ENCODE measurements around the gene GNPNAT1. TPM values are rescaled to one million over a fixed set of nuclear protein-coding genes. Genes with fewer than 3 reads are reported as not detected.

Gene GNPNAT1
- total and polyA plus RNA-seq, 5 donors, result 5.0 to 15.2 (median 8.0) TPM

DNA sequence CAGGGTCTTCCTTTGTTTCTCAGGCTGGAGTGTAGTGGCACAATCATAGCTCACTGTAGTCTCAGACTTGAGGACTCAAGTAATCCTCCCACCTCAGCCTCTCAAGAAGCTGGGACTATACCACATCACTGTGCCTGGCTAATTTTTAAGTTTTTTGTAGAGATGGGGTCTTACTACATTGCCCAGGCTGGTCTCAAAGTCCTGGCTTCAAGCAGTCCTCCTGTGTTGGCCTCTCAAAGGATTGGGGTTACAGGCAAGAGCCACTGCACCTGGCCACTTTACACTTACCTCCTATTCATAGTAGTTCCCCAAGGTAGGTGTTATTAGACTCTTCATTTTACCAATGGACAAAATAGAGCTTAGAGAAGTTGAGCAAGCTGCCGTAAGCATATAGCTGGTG lies 32.3 kb downstream of the GNPNAT1 start:
- no peak overlapping the region for H3K27ac ChIP-seq (ENCODE audit: low read length)
- ATAC-seq, result no peak
- no peaks in the 10 kb centered on the region for H3K9me3 ChIP-seq (ENCODE audit: control insufficient read depth, low read length)
- 97% methylated on average over 1 of the region's 1 CpG for WGBS
- H3K4me3 ChIP-seq (ENCODE audit: low read length), result no peak overlapping the region
- H3K4me1 ChIP-seq (ENCODE audit: control insufficient read depth, insufficient read depth, low read length), result no peaks in the 10 kb centered on the region
- intact Hi-C loops (cut with DNase I), result no loop called here
- no peaks in the 10 kb centered on the region for H3K27me3 ChIP-seq (ENCODE audit: control insufficient read depth, insufficient read depth)
- DNase-seq, result no peak

DNA sequence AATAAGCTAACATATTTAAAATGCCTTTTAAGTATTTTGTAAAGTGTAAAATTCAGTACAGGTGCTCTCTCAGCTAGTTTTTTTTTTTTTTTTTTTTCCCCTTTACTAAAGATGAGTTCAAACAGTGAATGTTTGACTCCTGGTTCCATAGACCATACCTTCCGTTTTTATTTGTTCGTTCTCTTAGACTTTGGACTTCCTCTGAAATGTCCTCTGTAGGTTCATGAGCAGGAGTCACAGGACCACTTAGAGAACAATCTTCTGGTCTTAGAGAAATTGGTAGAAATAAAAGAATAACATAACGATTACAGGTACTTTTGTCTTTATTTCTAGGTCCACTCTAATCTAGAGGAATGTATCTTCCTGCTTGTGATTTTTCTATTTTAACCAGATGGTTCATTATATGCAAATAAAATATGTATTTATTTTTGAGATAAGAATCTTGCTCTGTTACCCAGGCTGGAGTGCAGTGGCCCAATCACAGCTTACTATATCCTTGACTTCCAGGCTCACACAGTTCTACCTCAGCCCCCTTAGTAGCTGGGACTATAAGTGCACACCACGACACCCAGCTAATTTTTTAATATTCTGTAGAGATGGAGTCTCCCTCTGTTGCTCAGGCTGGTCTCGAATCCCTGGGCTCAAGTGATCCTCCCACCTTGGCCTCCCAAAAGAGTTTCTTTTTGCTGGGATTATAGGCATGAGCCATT lies 35.6 kb downstream of the GNPNAT1 start:
- ATAC-seq (no peak), DNase-seq (no peak)
- Histone ChIP-seq H3K27me3 (ENCODE audit: control insufficient read depth, insufficient read depth) (no peaks in the 10 kb centered on the region), H3K4me1 (ENCODE audit: control insufficient read depth, insufficient read depth, low read length) (no peaks in the 10 kb centered on the region), H3K9me3 (ENCODE audit: control insufficient read depth, low read length) (no peaks in the 10 kb centered on the region), H3K27ac (ENCODE audit: low read length) (no peak overlapping the region), H3K4me3 (ENCODE audit: low read length) (no peak overlapping the region)
- intact Hi-C loops (cut with DNase I), result no loop called here
- 94% methylated on average over 5 of the region's 5 CpGs for WGBS

DNA sequence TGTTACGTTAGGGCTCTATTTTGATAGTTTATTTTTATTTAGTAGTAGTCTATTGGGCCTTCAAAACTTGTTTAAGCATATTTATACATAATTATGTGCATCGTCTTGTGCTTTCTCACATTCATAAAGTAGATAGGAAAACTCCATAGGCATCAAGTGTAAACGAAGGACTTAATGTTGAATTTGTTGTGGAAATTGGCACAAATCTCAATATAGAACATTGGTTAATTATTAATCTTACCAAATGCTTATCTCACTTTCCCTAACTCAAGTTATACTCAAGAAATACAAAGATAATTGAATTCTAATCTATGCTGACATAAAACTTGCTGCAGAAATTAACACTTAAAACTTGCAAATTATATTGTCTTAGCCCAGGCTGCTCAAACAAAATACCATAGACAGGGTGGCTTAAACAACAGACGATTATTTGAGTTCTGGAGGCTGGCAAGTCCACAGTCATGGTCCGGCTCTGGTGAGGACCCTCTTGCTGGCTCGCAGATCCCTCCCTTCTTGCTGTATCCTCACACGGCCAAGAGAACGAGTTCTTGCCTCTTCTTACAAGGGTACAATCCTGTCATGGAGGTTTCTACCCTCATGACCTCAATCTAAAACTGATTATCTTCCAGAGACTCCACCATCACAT lies 42.6 kb downstream of the GNPNAT1 start:
- no peaks in the 10 kb centered on the region for H3K4me1 ChIP-seq (ENCODE audit: control insufficient read depth, insufficient read depth, low read length)
- no peaks in the 10 kb centered on the region for H3K9me3 ChIP-seq (ENCODE audit: control insufficient read depth, low read length)
- DNase-seq (no peak), ATAC-seq (no peak)
- H3K27me3 ChIP-seq (ENCODE audit: control insufficient read depth, insufficient read depth), result no peaks in the 10 kb centered on the region
- H3K4me3 ChIP-seq (ENCODE audit: low read length), result no peak overlapping the region
- WGBS, result 91% methylated on average over 8 of the region's 8 CpGs
- intact Hi-C loops (cut with DNase I), result no loop called here
- no peak overlapping the region for H3K27ac ChIP-seq (ENCODE audit: low read length)

DNA sequence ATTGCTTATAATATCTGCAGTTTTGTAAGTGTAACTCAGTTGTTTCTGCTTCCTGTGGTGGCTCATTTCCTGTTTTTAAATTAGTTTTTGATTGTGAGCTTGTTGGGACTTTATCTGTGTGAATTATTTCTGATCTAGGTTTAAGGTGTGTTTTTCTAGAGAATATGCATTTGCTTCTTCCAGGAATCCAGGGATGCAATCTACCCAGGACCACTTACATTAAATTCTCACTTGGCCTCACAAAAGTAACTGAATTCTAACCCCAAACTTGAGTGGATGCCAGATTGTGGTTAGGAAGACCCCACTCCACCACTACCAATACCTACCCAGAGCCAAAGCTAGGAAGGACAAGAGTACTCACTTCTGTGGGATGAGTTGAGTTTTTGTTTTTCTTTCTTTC lies 49.5 kb downstream of the GNPNAT1 start:
- no peaks in the 10 kb centered on the region for H3K27me3 ChIP-seq (ENCODE audit: control insufficient read depth, insufficient read depth)
- no peaks in the 10 kb centered on the region for H3K4me1 ChIP-seq (ENCODE audit: control insufficient read depth, insufficient read depth, low read length)
- no peaks in the 10 kb centered on the region for H3K9me3 ChIP-seq (ENCODE audit: control insufficient read depth, low read length)
- no peak overlapping the region for H3K27ac ChIP-seq (ENCODE audit: low read length)
- no peak overlapping the region for H3K4me3 ChIP-seq (ENCODE audit: low read length)
- ATAC-seq (no peak), DNase-seq (no peak)
- intact Hi-C loops (cut with DNase I), result no loop called here

DNA sequence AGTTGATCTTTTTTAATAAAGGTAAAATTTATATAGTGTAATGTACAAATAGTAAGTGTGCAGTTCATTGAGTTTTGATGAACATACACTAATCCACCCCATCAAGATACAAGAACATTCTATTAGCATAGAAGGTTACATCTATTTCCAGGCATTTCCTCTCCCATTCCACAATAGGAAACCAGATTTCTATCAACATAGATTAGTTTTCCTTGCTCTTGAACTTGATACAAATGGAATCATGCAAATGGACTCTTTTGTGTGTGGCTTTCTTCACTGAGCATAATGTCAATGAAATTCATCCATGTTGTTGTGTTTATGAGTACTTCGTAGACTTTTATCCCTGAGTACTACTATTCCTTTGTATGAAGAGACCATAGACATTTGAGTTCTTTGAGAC lies 50.7 kb downstream of the GNPNAT1 start:
- WGBS, result 71% methylated on average over 1 of the region's 1 CpG
- DNase-seq, result no peak
- ATAC-seq, result no peak
- Histone ChIP-seq H3K27me3 (ENCODE audit: control insufficient read depth, insufficient read depth) (no peaks in the 10 kb centered on the region), H3K4me3 (ENCODE audit: low read length) (no peak overlapping the region), H3K27ac (ENCODE audit: low read length) (no peak overlapping the region), H3K9me3 (ENCODE audit: control insufficient read depth, low read length) (no peaks in the 10 kb centered on the region), H3K4me1 (ENCODE audit: control insufficient read depth, insufficient read depth, low read length) (no peaks in the 10 kb centered on the region)
- intact Hi-C loops (cut with DNase I), result no loop called here

DNA sequence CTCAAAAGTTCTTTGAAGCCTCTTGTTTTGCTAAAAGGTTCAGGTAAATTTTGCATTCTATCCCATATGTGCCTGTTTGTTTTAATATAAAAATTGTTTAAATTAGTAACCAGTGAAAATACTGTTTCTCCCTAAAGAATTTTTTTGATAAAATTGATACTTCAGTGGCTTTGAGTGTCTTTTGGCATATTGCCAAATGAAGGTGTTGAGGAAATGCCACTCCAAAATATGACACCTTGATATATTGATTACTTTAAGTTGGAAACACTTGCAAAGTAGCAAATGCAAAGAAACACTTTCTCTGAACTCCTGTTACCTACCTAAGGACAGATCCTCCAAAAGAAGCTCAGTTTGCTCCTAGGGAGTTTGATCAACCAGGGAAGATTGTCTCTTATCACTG lies 53.0 kb downstream of the GNPNAT1 start:
- DNase-seq, result no peak
- no peak overlapping the region for H3K4me3 ChIP-seq (ENCODE audit: low read length)
- H3K4me1 ChIP-seq (ENCODE audit: control insufficient read depth, insufficient read depth, low read length), result no peaks in the 10 kb centered on the region
- H3K27ac ChIP-seq (ENCODE audit: low read length), result no peak overlapping the region
- H3K27me3 ChIP-seq (ENCODE audit: control insufficient read depth, insufficient read depth), result no peaks in the 10 kb centered on the region
- intact Hi-C loops (cut with DNase I), result no loop called here
- ATAC-seq, result no peak
- H3K9me3 ChIP-seq (ENCODE audit: control insufficient read depth, low read length), result no peaks in the 10 kb centered on the region

DNA sequence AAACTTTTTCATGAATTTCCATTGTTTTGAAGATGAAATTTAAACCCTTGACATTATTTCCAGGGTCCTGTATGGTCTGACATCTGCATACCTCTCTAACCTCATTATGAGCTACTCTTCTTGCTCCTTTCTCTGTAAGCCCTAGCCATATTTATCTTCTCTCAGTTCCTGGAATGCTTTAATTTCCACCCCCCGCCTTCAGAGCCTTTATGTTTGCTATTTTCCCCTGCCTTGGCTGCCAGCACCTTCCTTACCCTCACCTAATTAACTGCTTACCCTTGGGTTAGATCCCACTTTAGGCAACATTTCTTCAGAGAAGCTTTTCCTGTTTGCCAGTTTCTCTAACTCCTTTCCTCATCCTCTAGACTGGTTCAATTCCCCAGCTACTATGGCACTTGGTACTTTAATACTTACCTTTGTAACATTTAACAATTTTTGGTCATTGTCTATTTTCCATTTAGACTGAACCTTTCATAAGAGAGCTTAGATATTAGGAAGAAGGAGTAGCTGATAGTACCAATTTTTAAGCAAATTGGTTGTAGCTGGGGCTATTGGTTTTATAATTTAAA lies 55.4 kb downstream of the GNPNAT1 start:
- H3K4me1 ChIP-seq (ENCODE audit: control insufficient read depth, insufficient read depth, low read length), result no peaks in the 10 kb centered on the region
- no peaks in the 10 kb centered on the region for H3K9me3 ChIP-seq (ENCODE audit: control insufficient read depth, low read length)
- ATAC-seq, result no peak
- no peak overlapping the region for H3K4me3 ChIP-seq (ENCODE audit: low read length)
- H3K27me3 ChIP-seq (ENCODE audit: control insufficient read depth, insufficient read depth), result no peaks in the 10 kb centered on the region
- no peak overlapping the region for H3K27ac ChIP-seq (ENCODE audit: low read length)
- DNase-seq, result no peak
- intact Hi-C loops (cut with DNase I), result no loop called here
- WGBS, result 48% methylated on average over 1 of the region's 1 CpG

DNA sequence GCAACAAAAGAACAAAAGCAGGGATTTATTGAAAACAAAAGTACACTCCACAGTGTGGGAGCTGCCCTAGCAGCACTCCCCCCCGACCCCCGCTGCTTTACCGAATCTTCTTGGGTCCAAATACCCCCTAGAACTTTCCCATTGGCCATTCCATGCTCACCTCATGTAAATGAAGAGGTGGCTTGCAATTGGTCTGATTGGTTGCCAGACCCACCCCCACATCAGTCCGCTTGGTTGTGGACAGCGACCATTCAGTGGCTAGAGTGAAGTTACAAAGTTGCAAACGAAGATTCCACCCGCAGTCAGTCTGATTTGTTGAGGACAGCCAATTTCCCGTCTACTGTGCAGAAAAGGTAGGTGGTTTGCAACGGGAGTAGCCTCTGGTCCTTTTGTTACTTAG lies 57.6 kb downstream of the GNPNAT1 start:
- no peak overlapping the region for H3K4me3 ChIP-seq (ENCODE audit: low read length)
- ATAC-seq (no peak), DNase-seq (no peak)
- H3K9me3 ChIP-seq (ENCODE audit: control insufficient read depth, low read length), result no peaks in the 10 kb centered on the region
- H3K4me1 ChIP-seq (ENCODE audit: control insufficient read depth, insufficient read depth, low read length), result no peaks in the 10 kb centered on the region
- no peak overlapping the region for H3K27ac ChIP-seq (ENCODE audit: low read length)
- intact Hi-C loops (cut with DNase I), result no loop called here
- no peaks in the 10 kb centered on the region for H3K27me3 ChIP-seq (ENCODE audit: control insufficient read depth, insufficient read depth)
- 95% methylated on average over 9 of the region's 9 CpGs for WGBS

DNA sequence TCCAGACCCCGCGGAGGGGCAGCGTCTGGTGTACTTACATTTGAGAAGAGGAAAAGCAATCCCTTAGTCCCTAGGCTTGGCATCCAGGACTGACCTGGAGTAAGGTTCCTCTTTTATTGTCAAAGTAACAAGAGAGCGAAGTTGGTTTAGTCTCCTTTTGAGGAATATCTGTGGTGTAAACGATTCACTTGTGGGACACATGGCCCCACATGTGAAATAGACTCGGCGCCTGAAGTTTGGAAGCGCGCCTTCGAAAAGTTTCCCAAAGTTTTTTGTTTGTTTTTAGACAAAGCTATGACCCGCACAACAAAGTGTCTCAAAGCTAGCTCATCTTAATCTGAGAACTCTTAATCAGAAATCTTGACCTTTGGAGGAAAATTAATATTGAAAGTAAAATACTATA lies 60.7 kb downstream of the GNPNAT1 start:
- intact Hi-C loops (cut with DNase I), result no loop called here
- no peaks in the 10 kb centered on the region for H3K27me3 ChIP-seq (ENCODE audit: control insufficient read depth, insufficient read depth)
- no peaks in the 10 kb centered on the region for H3K9me3 ChIP-seq (ENCODE audit: control insufficient read depth, low read length)
- no peak for DNase-seq
- H3K4me1 ChIP-seq (ENCODE audit: control insufficient read depth, insufficient read depth, low read length), result no peaks in the 10 kb centered on the region
- no peak for ATAC-seq
- peak overlapping the region; percentile 84 for H3K27ac ChIP-seq (ENCODE audit: low read length)
- peak overlapping the region; percentile 61 for H3K4me3 ChIP-seq (ENCODE audit: low read length)
- 2% methylated on average over 11 of the region's 11 CpGs for WGBS

DNA sequence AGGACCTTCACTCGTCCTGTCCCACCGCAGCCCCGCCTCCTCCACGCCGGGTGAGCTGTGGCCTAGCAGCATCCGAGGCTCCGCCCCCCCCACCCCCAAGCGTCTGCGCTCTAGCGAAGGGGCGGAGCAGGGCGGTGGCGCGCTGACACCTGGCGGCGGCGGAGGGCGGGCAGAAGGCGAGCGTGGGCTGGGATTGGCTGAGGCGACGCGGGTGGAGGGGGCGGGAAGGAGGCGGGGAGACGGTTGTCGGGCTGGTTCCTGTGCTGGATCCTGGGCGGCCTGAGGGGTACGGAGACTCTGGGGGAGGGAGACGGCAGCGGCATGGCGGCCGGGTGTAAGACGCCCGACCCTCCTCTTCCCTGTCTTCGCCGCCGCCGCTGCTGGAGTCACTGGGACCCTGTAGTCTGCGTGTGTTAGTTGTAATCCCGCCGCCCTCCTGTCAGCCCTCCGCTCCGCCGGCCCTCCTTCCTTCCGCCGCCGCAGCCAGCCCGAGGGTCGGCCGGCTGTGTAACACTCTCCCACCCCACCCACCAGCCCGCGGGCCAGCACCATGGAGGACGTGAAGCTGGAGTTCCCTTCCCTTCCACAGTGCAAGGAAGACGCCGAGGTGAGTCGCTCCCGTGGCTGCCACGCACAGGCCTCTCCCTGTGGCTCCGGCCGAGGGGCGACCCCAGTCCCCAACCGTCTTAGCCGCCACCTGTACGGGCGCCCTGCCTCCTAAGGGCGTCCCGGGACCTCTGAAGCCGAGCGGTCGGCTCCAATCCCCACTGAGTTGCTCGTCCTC lies 61.3 kb downstream of the GNPNAT1 start, which contains the start of gene STYX:
STYX (plus strand) TSS at position 242 of the 784 bp plus-strand sequence; CDS start at position 551, 309 bp downstream.
- intact Hi-C loops (cut with DNase I), result no loop called here
- WGBS, result under 1% methylated on average over 72 of the region's 72 CpGs
- DNase-seq (peak; percentile 99 to 100 (median 100)), ATAC-seq (peak; percentile 99)
- Histone ChIP-seq H3K4me3 (ENCODE audit: low read length) (peak within 1 kb of the TSS; percentile 61), H3K27me3 (ENCODE audit: control insufficient read depth, insufficient read depth) (no peaks in the 10 kb centered on the region), H3K4me1 (ENCODE audit: control insufficient read depth, insufficient read depth, low read length) (no peaks in the 10 kb centered on the region), H3K27ac (ENCODE audit: low read length) (peak within 1 kb of the TSS; percentile 84), H3K9me3 (ENCODE audit: control insufficient read depth, low read length) (no peaks in the 10 kb centered on the region)

DNA sequence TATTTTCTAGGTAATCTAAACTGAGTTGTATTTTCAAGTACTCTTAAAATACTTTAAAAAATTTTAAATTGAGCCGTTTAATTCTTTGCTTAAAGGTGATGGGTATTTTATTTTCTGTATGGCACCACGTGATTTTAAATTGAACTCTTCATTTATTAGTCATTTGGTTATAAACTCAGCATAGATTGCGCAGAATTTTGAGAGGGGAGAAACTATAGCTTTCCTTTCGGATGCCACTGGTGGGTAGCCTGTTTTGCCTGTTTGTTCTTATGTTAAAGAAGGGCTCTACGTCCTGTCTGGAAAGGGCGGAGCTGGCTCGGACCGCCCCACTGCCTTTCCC lies 61.9 kb downstream of the GNPNAT1 start:
- intact Hi-C loops (cut with DNase I), result no loop called here
- no peak for DNase-seq
- Histone ChIP-seq H3K4me3 (ENCODE audit: low read length) (peak overlapping the region; percentile 11), H3K27ac (ENCODE audit: low read length) (no peak overlapping the region), H3K4me1 (ENCODE audit: control insufficient read depth, insufficient read depth, low read length) (no peaks in the 10 kb centered on the region), H3K27me3 (ENCODE audit: control insufficient read depth, insufficient read depth) (no peaks in the 10 kb centered on the region), H3K9me3 (ENCODE audit: control insufficient read depth, low read length) (no peaks in the 10 kb centered on the region)
- ATAC-seq, result no peak
- WGBS, result 3% methylated on average over 8 of the region's 8 CpGs

Measured in right cardiac atrium (tissue), 5 donors.